CD4-positive, alpha-beta T cell treated with Interleukin-2 at 100 ng/mL for 4 hours (primary cell): ENCODE data around the gene FSTL4.
A peak's percentile ranks its signal among the peaks of the same experiment; 100 is the strongest.

Experiments used
- DNase-seq: peaks from one replicate; pipeline ENCODE4 v3.0.0-alpha.2; 2020; ENCODE audit warnings: low spot score

Gene FSTL4

GRCh38 chr5:133240425-133241091, 371.8 kb downstream of the FSTL4 start:
- peak; percentile 13 for DNase-seq

- no peak for DNase-seq
These were observed 373.7 kb downstream of the FSTL4 start for GRCh38 chr5:133238426-133239205.

GRCh38 chr5:133236976-133237375, 375.4 kb downstream of the FSTL4 start:
- DNase-seq: no peak

- no peak for DNase-seq
These were observed 375.8 kb downstream of the FSTL4 start for GRCh38 chr5:133236541-133236951.

GRCh38 chr5:133235696-133236426, 376.5 kb downstream of the FSTL4 start:
- DNase-seq: no peak

GRCh38 chr5:133234911-133235310, 377.4 kb downstream of the FSTL4 start:
- DNase-seq: no peak

GRCh38 chr5:133234273-133234672, 378.1 kb downstream of the FSTL4 start:
- DNase-seq: no peak

GRCh38 chr5:133233616-133234015, 378.7 kb downstream of the FSTL4 start:
- DNase-seq: no peak

GRCh38 chr5:133232911-133233310, 379.4 kb downstream of the FSTL4 start:
- no peak for DNase-seq

- no peak for DNase-seq
These were observed 379.9 kb downstream of the FSTL4 start for GRCh38 chr5:133232435-133232834.

- DNase-seq: no peak
These were observed 380.3 kb downstream of the FSTL4 start for GRCh38 chr5:133232011-133232410.

GRCh38 chr5:133230823-133231578, 381.3 kb downstream of the FSTL4 start:
- no peak for DNase-seq

GRCh38 chr5:133229931-133230664, 382.2 kb downstream of the FSTL4 start:
- no peak for DNase-seq

GRCh38 chr5:133228316-133228715, 384.0 kb downstream of the FSTL4 start:
- DNase-seq: no peak

GRCh38 chr5:133227897-133228296, 384.4 kb downstream of the FSTL4 start:
- no peak for DNase-seq

GRCh38 chr5:133227082-133227481, 385.3 kb downstream of the FSTL4 start:
- no peak for DNase-seq

- no peak for DNase-seq
These were observed 386.2 kb downstream of the FSTL4 start for GRCh38 chr5:133226186-133226585.

- no peak for DNase-seq
These were observed 386.6 kb downstream of the FSTL4 start for GRCh38 chr5:133225671-133226152.

GRCh38 chr5:133222979-133223378, 389.4 kb downstream of the FSTL4 start:
- no peak for DNase-seq

GRCh38 chr5:133222521-133222920, 389.8 kb downstream of the FSTL4 start:
- DNase-seq: no peak

GRCh38 chr5:133222040-133222439, 390.3 kb downstream of the FSTL4 start:
- no peak for DNase-seq
